CD4-positive, alpha-beta memory T cell (primary cell): ENCODE data around the gene ZNF664. TPM values are rescaled to one million over a fixed set of nuclear protein-coding genes. Genes with fewer than 3 reads are reported as not detected.

Source experiments
- CTCF ChIA-PET: fragments of 350-600 bp; sonication (Branson Sonifier 250); formaldehyde crosslinking; loops from one replicate; lab custom pipeline; 2021; ENCODE audit warnings: inconsistent platforms; ENCODE audit not compliant: partially characterized antibody; lab: Charles Lee
- POLR2A ChIA-PET: fragments of 350-600 bp; sonication (Branson Sonifier 250); formaldehyde crosslinking; loops from one replicate; lab custom pipeline; 2021; ENCODE audit not compliant: partially characterized antibody; lab: Charles Lee
- DNase-seq, 5 donors: peaks; one replicate each; pipeline versions ENCODE4 v3.0.0 to v3.0.0-alpha.2; 2020 to 2022; ENCODE audit warnings: mixed read lengths in 1 of 5
- H3K27ac ChIP-seq: one replicate; pipeline ENCODE4 v1.7.0; 2013; ENCODE audit warnings: low read depth, low read length
- H3K27me3 ChIP-seq: 2 replicates; pipeline ENCODE4 v1.7.0; 2013; ENCODE audit warnings: mild to moderate bottlenecking, low read length, moderate library complexity; ENCODE audit not compliant: insufficient read depth
- H3K36me3 ChIP-seq: 2 replicates; pipeline ENCODE4 v1.7.0; 2013; ENCODE audit warnings: mild to moderate bottlenecking, low read length, moderate library complexity; ENCODE audit not compliant: insufficient read depth
- H3K4me1 ChIP-seq: 2 replicates; pipeline ENCODE4 v1.7.0; 2013; ENCODE audit warnings: mild to moderate bottlenecking, low read length, moderate library complexity; ENCODE audit not compliant: insufficient read depth
- H3K4me3 ChIP-seq, 2 donors: one replicate each; pipeline ENCODE4 v1.7.0; 2013; ENCODE audit warnings: low read length in 2 of 2, mild to moderate bottlenecking in 1 of 2
- H3K9me3 ChIP-seq, 2 donors: one replicate each; pipeline ENCODE4 v1.7.0; 2013; ENCODE audit warnings: low read length in 2 of 2, control low read depth in 1 of 2; ENCODE audit not compliant: control insufficient read depth in 1 of 2
- H3K27ac Mint-ChIP-seq, 7 donors: one replicate each; pipeline ENCODE4 v1.8.0; 2020 to 2021; ENCODE audit warnings: mixed read lengths in 7 of 7, mild to moderate bottlenecking in 6 of 7, inconsistent platforms in 3 of 7, moderate library complexity in 3 of 7
- H3K27me3 Mint-ChIP-seq, 2 donors: one replicate each; pipeline ENCODE4 v1.8.0; 2020 to 2021; ENCODE audit warnings: mixed read lengths in 2 of 2
- H3K36me3 Mint-ChIP-seq, 2 donors: one replicate each; pipeline ENCODE4 v1.8.0; 2020 to 2021; ENCODE audit warnings: mixed read lengths in 2 of 2, inconsistent platforms in 1 of 2, mild to moderate bottlenecking in 1 of 2
- H3K4me1 Mint-ChIP-seq, 4 donors: one replicate each; pipeline ENCODE4 v1.8.0; 2020 to 2021; ENCODE audit warnings: mixed read lengths in 4 of 4, mild to moderate bottlenecking in 1 of 4
- H3K4me3 Mint-ChIP-seq, 8 donors: one replicate each; pipeline ENCODE4 v1.8.0; 2020 to 2021; ENCODE audit warnings: mixed read lengths in 8 of 8, mild to moderate bottlenecking in 7 of 8, moderate library complexity in 6 of 8, inconsistent platforms in 3 of 8
- H3K9me3 Mint-ChIP-seq, 8 donors: one replicate each; pipeline ENCODE4 v1.8.0; 2020 to 2021; ENCODE audit warnings: mixed read lengths in 8 of 8, mild to moderate bottlenecking in 5 of 8, inconsistent platforms in 3 of 8, moderate library complexity in 1 of 8
- intact Hi-C: fragments of 100-400 bp; cut with micrococcal nuclease; formaldehyde crosslinking; loops from one replicate; pipeline ENCODE4 v1.15.1; 2023
- polyA plus RNA-seq, 2 donors: library from polyadenylated mRNA; unstranded; fragments of 300-500 nt; fragmentation: Illumina TruSeq; gene quantifications; one replicate each; pipeline ENCODE4 v1.2.3, GENCODE V29; 2021
- total RNA-seq, 2 experiments: library from RNA; stranded (reverse); gene quantifications; one replicate each; pipeline ENCODE4 v1.2.3, GENCODE V29; 2021

Gene ZNF664
- total and polyA plus RNA-seq, 4 experiments from 2014 or later = 5.7 to 57.9 (median 32.6) TPM

GRCh38 chr12:124030510-124030909 is 57.5 kb downstream of the ZNF664 start:
- Histone ChIP-seq H3K9me3 (no peaks in the 10 kb centered on the region), H3K27me3 (no peaks in the 10 kb centered on the region), H3K36me3 (no peaks in the 10 kb centered on the region), H3K4me1 (no peaks in the 10 kb centered on the region), H3K4me3 (no peak overlapping the region), H3K27ac (no peak overlapping the region)
- H3K9me3 Mint-ChIP-seq = peaks cover 0 to 2% (median 0%) of the 10 kb centered on the region in 8 donors
- H3K27ac Mint-ChIP-seq = no peak overlapping the region
- H3K36me3 Mint-ChIP-seq = peaks cover 0 to 4% of the 10 kb centered on the region in 2 donors
- peaks cover 0 to 3% (median under 1%) of the 10 kb centered on the region in 4 donors for H3K4me1 Mint-ChIP-seq
- no peak for DNase-seq
- ChIA-PET POLR2A (no interaction called here), CTCF (interaction anchor here (0.6 to 3.3 kb wide), 3 partner anchors 125 to 1894 kb away, joined by 3 to 13 read pairs (median 5); no protein-coding TSS in a partner anchor)
- intact Hi-C loops = no loop called here
- H3K4me3 Mint-ChIP-seq = no peak overlapping the region
- peaks cover 0 to 7% of the 10 kb centered on the region in 2 donors for H3K27me3 Mint-ChIP-seq

GRCh38 chr12:124031058-124031457 is 58.0 kb downstream of the ZNF664 start:
- no peaks in the 10 kb centered on the region for H3K9me3 ChIP-seq
- ChIA-PET POLR2A (no interaction called here), CTCF (interaction anchor here (0.6 to 3.3 kb wide), 6 partner anchors 16 to 1895 kb away, joined by 3 to 13 read pairs (median 4); no protein-coding TSS in a partner anchor)
- H3K36me3 ChIP-seq = no peaks in the 10 kb centered on the region
- no peak for DNase-seq
- H3K27ac Mint-ChIP-seq = no peak overlapping the region
- intact Hi-C loops = no loop called here
- H3K27me3 ChIP-seq = no peaks in the 10 kb centered on the region
- H3K9me3 Mint-ChIP-seq = peaks cover 0 to 2% (median 0%) of the 10 kb centered on the region in 8 donors
- H3K4me1 Mint-ChIP-seq = peaks cover 0 to 3% (median under 1%) of the 10 kb centered on the region in 4 donors
- H3K27me3 Mint-ChIP-seq = peaks cover 0 to 7% of the 10 kb centered on the region in 2 donors
- H3K4me3 ChIP-seq = no peak overlapping the region
- no peak overlapping the region for H3K27ac ChIP-seq
- H3K4me3 Mint-ChIP-seq = no peak overlapping the region
- H3K4me1 ChIP-seq = no peaks in the 10 kb centered on the region
- peaks cover 0 to 4% of the 10 kb centered on the region in 2 donors for H3K36me3 Mint-ChIP-seq

GRCh38 chr12:124032265-124032886 is 59.4 kb downstream of the ZNF664 start:
- H3K4me1 Mint-ChIP-seq = peaks cover 0 to 3% (median under 1%) of the 10 kb centered on the region in 4 donors
- ChIA-PET POLR2A (interaction anchor here (0.8 kb wide), 1 partner anchor 733 kb away, joined by 3 read pairs; no protein-coding TSS in a partner anchor), CTCF (interaction anchor here (0.5 to 3.3 kb wide), 15 partner anchors 8 to 790 kb away, joined by 3 to 22 read pairs (median 4); no protein-coding TSS in a partner anchor)
- H3K36me3 ChIP-seq = no peaks in the 10 kb centered on the region
- intact Hi-C loops = loop anchor here (1.0 kb wide), 1 partner anchor 127 kb away; no protein-coding TSS in a partner anchor
- H3K27ac Mint-ChIP-seq = no peak overlapping the region
- H3K9me3 Mint-ChIP-seq = peaks cover 0 to 2% (median 0%) of the 10 kb centered on the region in 8 donors
- peak in 1 of 5 donors; percentile 18 for DNase-seq
- H3K27me3 ChIP-seq = no peaks in the 10 kb centered on the region
- H3K27me3 Mint-ChIP-seq = peaks cover 4 to 7% of the 10 kb centered on the region in 2 donors
- H3K27ac ChIP-seq = no peak overlapping the region
- H3K36me3 Mint-ChIP-seq = peaks cover 0 to 1% of the 10 kb centered on the region in 2 donors
- H3K9me3 ChIP-seq = no peaks in the 10 kb centered on the region
- H3K4me1 ChIP-seq = no peaks in the 10 kb centered on the region
- no peak overlapping the region for H3K4me3 ChIP-seq
- H3K4me3 Mint-ChIP-seq = no peak overlapping the region

- H3K27ac Mint-ChIP-seq = no peak overlapping the region
- peaks cover 4 to 7% of the 10 kb centered on the region in 2 donors for H3K27me3 Mint-ChIP-seq
- no peaks in the 10 kb centered on the region for H3K9me3 Mint-ChIP-seq
- Histone ChIP-seq H3K4me1 (no peaks in the 10 kb centered on the region), H3K4me3 (no peak overlapping the region), H3K36me3 (no peaks in the 10 kb centered on the region), H3K27ac (no peak overlapping the region), H3K9me3 (no peaks in the 10 kb centered on the region), H3K27me3 (no peaks in the 10 kb centered on the region)
- no peak for DNase-seq
- ChIA-PET CTCF (interaction anchor here (2.2 to 7.9 kb wide), 4 partner anchors 129 to 737 kb away, joined by 12 to 119 read pairs (median 18); no protein-coding TSS in a partner anchor), POLR2A (no interaction called here)
- no peaks in the 10 kb centered on the region for H3K36me3 Mint-ChIP-seq
- no peak overlapping the region for H3K4me3 Mint-ChIP-seq
- no peaks in the 10 kb centered on the region for H3K4me1 Mint-ChIP-seq
- intact Hi-C loops = no loop called here
Observed at GRCh38 chr12:124033859-124034258, 60.8 kb downstream of the ZNF664 start.

- no peaks in the 10 kb centered on the region for H3K36me3 ChIP-seq
- Mint-ChIP-seq H3K27me3 (peaks cover 4 to 7% of the 10 kb centered on the region in 2 donors), H3K4me3 (no peak overlapping the region)
Observed at GRCh38 chr12:124034297-124034696, 61.3 kb downstream of the ZNF664 start.

DNA sequence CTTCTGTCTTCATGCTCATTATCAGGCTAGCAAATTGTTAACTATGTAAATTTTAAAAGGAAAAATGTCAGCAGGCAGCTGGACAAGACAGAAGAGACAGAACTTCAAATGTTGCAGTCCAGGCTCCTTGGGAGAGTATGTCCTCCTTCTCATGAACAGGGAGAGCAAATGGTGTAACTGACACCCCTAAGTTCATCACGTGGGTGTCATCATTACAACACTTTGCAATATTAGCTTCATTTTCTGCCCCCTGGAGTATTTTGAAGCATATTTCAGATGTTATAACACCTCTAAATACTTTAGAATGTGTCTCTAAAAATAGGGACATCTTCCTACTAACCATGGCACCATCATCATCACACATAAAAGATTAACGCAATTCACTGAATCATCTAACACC is 62.1 kb downstream of the ZNF664 start:
- no peaks in the 10 kb centered on the region for H3K4me1 ChIP-seq
- ChIA-PET POLR2A (no interaction called here), CTCF (interaction anchor here (1.3 to 7.9 kb wide), 4 partner anchors 10 to 739 kb away, joined by 4 to 119 read pairs (median 8); no protein-coding TSS in a partner anchor)
- DNase-seq = no peak
- H3K36me3 ChIP-seq = no peaks in the 10 kb centered on the region
- H3K9me3 ChIP-seq = no peaks in the 10 kb centered on the region
- Mint-ChIP-seq H3K4me3 (no peak overlapping the region), H3K27ac (no peak overlapping the region), H3K36me3 (no peaks in the 10 kb centered on the region), H3K4me1 (no peaks in the 10 kb centered on the region), H3K9me3 (no peaks in the 10 kb centered on the region), H3K27me3 (peaks cover 4 to 7% of the 10 kb centered on the region in 2 donors)
- H3K27ac ChIP-seq = no peak overlapping the region
- H3K27me3 ChIP-seq = no peaks in the 10 kb centered on the region
- H3K4me3 ChIP-seq = no peak overlapping the region
- intact Hi-C loops = no loop called here

More at GRCh38 chr12:124034297-124034696, 61.3 kb downstream of the ZNF664 start:
- Histone ChIP-seq H3K4me3 (no peak overlapping the region), H3K4me1 (no peaks in the 10 kb centered on the region), H3K27me3 (no peaks in the 10 kb centered on the region), H3K27ac (no peak overlapping the region), H3K9me3 (no peaks in the 10 kb centered on the region)
- CTCF ChIA-PET = interaction anchor here (7.9 kb wide), 1 partner anchor 734 kb away, joined by 119 read pairs; no protein-coding TSS in a partner anchor
- no peak overlapping the region for H3K27ac Mint-ChIP-seq
- H3K9me3 Mint-ChIP-seq = no peaks in the 10 kb centered on the region
- POLR2A ChIA-PET = no interaction called here
- intact Hi-C loops = no loop called here
- no peaks in the 10 kb centered on the region for H3K36me3 Mint-ChIP-seq
- no peaks in the 10 kb centered on the region for H3K4me1 Mint-ChIP-seq
- no peak for DNase-seq

- POLR2A ChIA-PET = interaction anchor here (0.6 kb wide), 1 partner anchor 736 kb away, joined by 3 read pairs; no protein-coding TSS in a partner anchor
- DNase-seq = no peak
- Mint-ChIP-seq H3K27me3 (peaks cover 4% of the 10 kb centered on the region in 2 donors), H3K9me3 (no peaks in the 10 kb centered on the region), H3K4me1 (no peaks in the 10 kb centered on the region), H3K4me3 (no peak overlapping the region), H3K36me3 (no peaks in the 10 kb centered on the region), H3K27ac (no peak overlapping the region)
- no peaks in the 10 kb centered on the region for H3K27me3 ChIP-seq
- intact Hi-C loops = loop anchor here (1.0 kb wide), 2 partner anchors 731 to 736 kb away; no protein-coding TSS in a partner anchor
- H3K4me1 ChIP-seq = no peaks in the 10 kb centered on the region
- H3K27ac ChIP-seq = no peak overlapping the region
- H3K9me3 ChIP-seq = no peaks in the 10 kb centered on the region
- CTCF ChIA-PET = interaction anchor here (1.0 to 7.9 kb wide), 11 partner anchors 11 to 864 kb away, joined by 3 to 119 read pairs (median 5); no protein-coding TSS in a partner anchor
- H3K4me3 ChIP-seq = no peak overlapping the region
- H3K36me3 ChIP-seq = no peaks in the 10 kb centered on the region
Observed at GRCh38 chr12:124036171-124036598, 63.2 kb downstream of the ZNF664 start.
